Liver (tissue), 3 donors: Measurements from ENCODE around the gene CACNA1S.

Source experiments
- ATF3 ChIP-seq: IDR thresholded peaks from 2 replicates; pipeline ENCODE4 v1.6.1; 2016; ENCODE audit warnings: antibody characterized with exemption
- CTCF ChIP-seq: fragments of 150-350 bp; IDR thresholded peaks from 2 replicates; pipeline ENCODE4 v1.5.1; 2017; ENCODE audit warnings: improper control_type of control experiment, low read depth, low read length; ENCODE audit not compliant: missing input control
- MAX ChIP-seq: IDR thresholded peaks from 2 replicates; pipeline ENCODE4 v1.6.1; 2016; ENCODE audit warnings: antibody characterized with exemption
- REST ChIP-seq: IDR thresholded peaks from 2 replicates; pipeline ENCODE4 v1.6.1; 2016; ENCODE audit warnings: antibody characterized with exemption, mild to moderate bottlenecking
- TAF1 ChIP-seq: conservative IDR thresholded peaks from 2 replicates; pipeline ENCODE4 v1.6.1; 2016; ENCODE audit warnings: antibody characterized with exemption, mild to moderate bottlenecking
- YY1 ChIP-seq: IDR thresholded peaks from 2 replicates; pipeline ENCODE4 v1.6.1; 2016; ENCODE audit warnings: antibody characterized with exemption, mild to moderate bottlenecking
- ZBTB33 ChIP-seq: IDR thresholded peaks from 2 replicates; pipeline ENCODE4 v1.6.1; 2016; ENCODE audit warnings: antibody characterized with exemption
- donor health status: healthy.
- donor health status: healthy.

- no peak for TF ChIP-seq ZBTB33
- TF ChIP-seq YY1, result no peak
- TF ChIP-seq MAX, result no peak
- TF ChIP-seq CTCF, result no peak
- TF ChIP-seq ATF3, result no peak
- no peak for TF ChIP-seq REST
- TF ChIP-seq TAF1, result no peak
Observed at GRCh38 chr1:201061049-201061448, 51.2 kb downstream of the CACNA1S start.
